Neural cell (in vitro differentiated cells): ENCODE results near the gene ARHGAP9.

Experiments
- EP300 ChIP-seq: fragments of 450-650 bp; conservative IDR thresholded peaks from 2 replicates; pipeline ENCODE4 v1.6.1; 2014; ENCODE audit warnings: antibody characterized with exemption, mild to moderate bottlenecking, moderate library complexity; ENCODE audit not compliant: poor library complexity, severe bottlenecking
- EZH2 ChIP-seq: fragments of 200-600, 300-800 bp; shearing (Covaris generic), sonication (generic); IDR thresholded peaks from 2 replicates; pipeline ENCODE4 v1.6.1; 2014; ENCODE audit warnings: antibody characterized with exemption, low read length, borderline replicate concordance, mild to moderate bottlenecking; ENCODE audit not compliant: insufficient read depth, poor library complexity, severe bottlenecking
- MXI1 ChIP-seq: fragments of 450-650 bp; conservative IDR thresholded peaks from 2 replicates; pipeline ENCODE4 v1.6.1; 2014; ENCODE audit warnings: antibody characterized with exemption, mild to moderate bottlenecking; ENCODE audit not compliant: poor library complexity, severe bottlenecking
- POLR2AphosphoS5 ChIP-seq: IDR thresholded peaks from 2 replicates; pipeline ENCODE4 v1.6.1; 2012
- RAD21 ChIP-seq: fragments of 450-650 bp; conservative IDR thresholded peaks from 2 replicates; pipeline ENCODE4 v1.6.1; 2014; ENCODE audit warnings: antibody characterized with exemption, mild to moderate bottlenecking, moderate library complexity
- SMC3 ChIP-seq: fragments of 450-650 bp; conservative IDR thresholded peaks from 2 replicates; pipeline ENCODE4 v1.6.1; 2014; ENCODE audit warnings: antibody characterized with exemption, mild to moderate bottlenecking, moderate library complexity; ENCODE audit not compliant: poor library complexity
- TF ChIP-seq, protein P1 (sequence below): fragments of 450-650 bp; IDR thresholded peaks from 2 replicates; pipeline ENCODE4 v1.5.1; 2014; ENCODE audit warnings: antibody characterized with exemption, mild to moderate bottlenecking, moderate library complexity; ENCODE audit not compliant: poor library complexity, severe bottlenecking
- TF ChIP-seq, protein P2 (sequence below): IDR thresholded peaks from 2 replicates; pipeline ENCODE4 v1.6.1; 2012; ENCODE audit warnings: borderline replicate concordance

DNA sequence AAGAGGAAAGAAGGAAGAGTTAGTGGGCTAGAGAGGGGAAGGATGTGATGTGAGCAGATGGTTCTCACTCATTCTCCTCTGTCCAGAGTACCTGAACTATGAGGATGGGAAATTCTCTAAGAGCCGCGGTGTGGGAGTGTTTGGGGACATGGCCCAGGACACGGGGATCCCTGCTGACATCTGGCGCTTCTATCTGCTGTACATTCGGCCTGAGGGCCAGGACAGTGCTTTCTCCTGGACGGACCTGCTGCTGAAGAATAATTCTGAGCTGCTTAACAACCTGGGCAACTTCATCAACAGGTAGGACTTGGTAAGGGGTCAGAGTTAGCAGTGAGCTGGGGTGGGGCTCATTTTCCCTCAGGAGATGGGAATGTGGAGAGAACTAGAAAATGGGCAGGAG, 33.0 kb upstream of the ARHGAP9 start:
- TF ChIP-seq, protein P1, sequence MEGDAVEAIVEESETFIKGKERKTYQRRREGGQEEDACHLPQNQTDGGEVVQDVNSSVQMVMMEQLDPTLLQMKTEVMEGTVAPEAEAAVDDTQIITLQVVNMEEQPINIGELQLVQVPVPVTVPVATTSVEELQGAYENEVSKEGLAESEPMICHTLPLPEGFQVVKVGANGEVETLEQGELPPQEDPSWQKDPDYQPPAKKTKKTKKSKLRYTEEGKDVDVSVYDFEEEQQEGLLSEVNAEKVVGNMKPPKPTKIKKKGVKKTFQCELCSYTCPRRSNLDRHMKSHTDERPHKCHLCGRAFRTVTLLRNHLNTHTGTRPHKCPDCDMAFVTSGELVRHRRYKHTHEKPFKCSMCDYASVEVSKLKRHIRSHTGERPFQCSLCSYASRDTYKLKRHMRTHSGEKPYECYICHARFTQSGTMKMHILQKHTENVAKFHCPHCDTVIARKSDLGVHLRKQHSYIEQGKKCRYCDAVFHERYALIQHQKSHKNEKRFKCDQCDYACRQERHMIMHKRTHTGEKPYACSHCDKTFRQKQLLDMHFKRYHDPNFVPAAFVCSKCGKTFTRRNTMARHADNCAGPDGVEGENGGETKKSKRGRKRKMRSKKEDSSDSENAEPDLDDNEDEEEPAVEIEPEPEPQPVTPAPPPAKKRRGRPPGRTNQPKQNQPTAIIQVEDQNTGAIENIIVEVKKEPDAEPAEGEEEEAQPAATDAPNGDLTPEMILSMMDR, result no peak
- TF ChIP-seq MXI1 (no peak), RAD21 (no peak), SMC3 (no peak), POLR2AphosphoS5 (no peak), EP300 (no peak), EZH2 (no peak)
- TF ChIP-seq, protein P2, sequence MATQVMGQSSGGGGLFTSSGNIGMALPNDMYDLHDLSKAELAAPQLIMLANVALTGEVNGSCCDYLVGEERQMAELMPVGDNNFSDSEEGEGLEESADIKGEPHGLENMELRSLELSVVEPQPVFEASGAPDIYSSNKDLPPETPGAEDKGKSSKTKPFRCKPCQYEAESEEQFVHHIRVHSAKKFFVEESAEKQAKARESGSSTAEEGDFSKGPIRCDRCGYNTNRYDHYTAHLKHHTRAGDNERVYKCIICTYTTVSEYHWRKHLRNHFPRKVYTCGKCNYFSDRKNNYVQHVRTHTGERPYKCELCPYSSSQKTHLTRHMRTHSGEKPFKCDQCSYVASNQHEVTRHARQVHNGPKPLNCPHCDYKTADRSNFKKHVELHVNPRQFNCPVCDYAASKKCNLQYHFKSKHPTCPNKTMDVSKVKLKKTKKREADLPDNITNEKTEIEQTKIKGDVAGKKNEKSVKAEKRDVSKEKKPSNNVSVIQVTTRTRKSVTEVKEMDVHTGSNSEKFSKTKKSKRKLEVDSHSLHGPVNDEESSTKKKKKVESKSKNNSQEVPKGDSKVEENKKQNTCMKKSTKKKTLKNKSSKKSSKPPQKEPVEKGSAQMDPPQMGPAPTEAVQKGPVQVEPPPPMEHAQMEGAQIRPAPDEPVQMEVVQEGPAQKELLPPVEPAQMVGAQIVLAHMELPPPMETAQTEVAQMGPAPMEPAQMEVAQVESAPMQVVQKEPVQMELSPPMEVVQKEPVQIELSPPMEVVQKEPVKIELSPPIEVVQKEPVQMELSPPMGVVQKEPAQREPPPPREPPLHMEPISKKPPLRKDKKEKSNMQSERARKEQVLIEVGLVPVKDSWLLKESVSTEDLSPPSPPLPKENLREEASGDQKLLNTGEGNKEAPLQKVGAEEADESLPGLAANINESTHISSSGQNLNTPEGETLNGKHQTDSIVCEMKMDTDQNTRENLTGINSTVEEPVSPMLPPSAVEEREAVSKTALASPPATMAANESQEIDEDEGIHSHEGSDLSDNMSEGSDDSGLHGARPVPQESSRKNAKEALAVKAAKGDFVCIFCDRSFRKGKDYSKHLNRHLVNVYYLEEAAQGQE, result no peak
